Breast epithelium (tissue), 4 donors: ENCODE data around the gene INS. TPM values are rescaled to one million over a fixed set of nuclear protein-coding genes. Genes with fewer than 3 reads are reported as not detected.

Experiments used
- DNase-seq, 2 donors: peaks; one replicate each; pipeline ENCODE4 v3.0.0-alpha.2; 2019; ENCODE audit warnings: low spot score in 2 of 2
- H3K27ac ChIP-seq, 2 donors: fragments of 200-600 bp; sonication (generic) in 1 of 2; one replicate each; pipeline ENCODE4 v1.5.1; 2016 to 2019; ENCODE audit warnings: mild to moderate bottlenecking in 1 of 2
- H3K27me3 ChIP-seq, 2 donors: fragments of 200-600 bp; sonication (generic) in 1 of 2; one replicate each; pipeline versions ENCODE4 v1.5.1 to v1.6.0; 2017 to 2019; ENCODE audit warnings: control low read depth in 1 of 2, mild to moderate bottlenecking in 1 of 2
- H3K36me3 ChIP-seq: fragments of 200-600 bp; one replicate; pipeline ENCODE4 v1.5.1; 2019
- H3K4me1 ChIP-seq, 2 donors: fragments of 200-600 bp; sonication (generic); one replicate each; pipeline ENCODE4 v1.5.1; 2016 to 2019; ENCODE audit warnings: control low read depth in 1 of 2
- H3K4me3 ChIP-seq, 3 donors: fragments of 200-600 bp; sonication (generic); 1 replicate in 2 of 3; 2 replicates in 1 of 3; pipeline ENCODE4 v1.5.1; 2016 to 2019; ENCODE audit warnings: mild to moderate bottlenecking in 3 of 3, moderate library complexity in 2 of 3
- H3K9me3 ChIP-seq, 2 donors: fragments of 200-600 bp; sonication (generic) in 1 of 2; one replicate each; pipeline ENCODE4 v1.5.1; 2016 to 2019; ENCODE audit warnings: control low read depth in 1 of 2
- CTCF ChIP-seq, 3 donors: fragments of 450-650 bp; IDR thresholded peaks; one replicate each; pipeline ENCODE4 v1.5.1; 2016 to 2017; ENCODE audit warnings: antibody characterized with exemption in 3 of 3, mild to moderate bottlenecking in 3 of 3, moderate library complexity in 3 of 3
- POLR2A ChIP-seq: fragments of 450-650 bp; IDR thresholded peaks from one replicate; pipeline ENCODE4 v1.6.1; 2016; ENCODE audit warnings: antibody characterized with exemption, mild to moderate bottlenecking, moderate library complexity
- POLR2AphosphoS5 ChIP-seq, 3 donors: sonication (generic); formaldehyde crosslinking; IDR thresholded peaks; one replicate each; pipeline ENCODE4 v1.6.1; 2017; ENCODE audit warnings: antibody characterized with exemption in 3 of 3
- intact Hi-C: fragments of 100-400 bp; cut with DNase I; formaldehyde crosslinking; loops from one replicate; pipeline ENCODE4 v1.15.1; 2023; ENCODE audit warnings: low total_unique reads
- total RNA-seq, 3 donors: library from RNA; depleted of rRNA; stranded (reverse); fragments of >200 nt; gene quantifications; one replicate each; pipeline ENCODE4 v1.1.0, GENCODE V29; 2016

Gene INS
- total RNA-seq, 3 donors from 2014 or later: not detected

DNA sequence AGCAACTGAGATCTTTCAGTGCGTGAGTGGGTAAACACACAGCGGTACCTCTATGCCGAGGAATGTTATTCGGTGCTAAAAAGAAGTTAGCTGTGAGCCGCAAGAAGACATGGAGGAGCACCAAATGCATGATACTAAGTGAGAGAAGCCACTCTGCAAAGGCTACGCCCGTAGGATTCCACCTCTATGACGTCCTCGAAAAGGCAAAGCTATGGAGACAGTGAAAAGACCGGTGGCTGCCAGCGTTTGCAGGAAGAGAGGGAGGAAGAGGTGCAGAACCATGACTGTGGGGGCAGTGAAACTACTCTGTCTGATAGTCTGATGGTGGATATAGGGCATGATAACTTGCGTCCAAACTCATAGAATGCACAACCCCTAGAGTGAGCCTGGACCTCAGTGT lies 50.5 kb downstream of the INS start:
- H3K27ac ChIP-seq: no peak overlapping the region
- H3K27me3 ChIP-seq: peaks cover 0 to 10% of the 10 kb centered on the region in 2 donors
- no peak for TF ChIP-seq CTCF (IDR thresholded peaks at IDR 0.05)
- TF ChIP-seq POLR2AphosphoS5 (IDR thresholded peaks at IDR 0.05): no peak
- no peak for TF ChIP-seq POLR2A
- DNase-seq: no peak
- intact Hi-C loops: no loop called here
- no peaks in the 10 kb centered on the region for H3K4me1 ChIP-seq
- no peak overlapping the region for H3K4me3 ChIP-seq
- no peaks in the 10 kb centered on the region for H3K36me3 ChIP-seq
- peaks cover 0 to 4% of the 10 kb centered on the region in 2 donors for H3K9me3 ChIP-seq

Other genes starting within 250 kb of the INS start
- 1 to 10 TPM; 3.5 to 8.2 (median 3.6) TPM for gene TNNT3, start 241.5 kb downstream of the INS start, total RNA-seq
- 100 to 1,000 TPM; 109 to 171 (median 112) TPM for gene MRPL23, start 213.9 kb downstream of the INS start, total RNA-seq
- gene H19, start 163.4 kb downstream of the INS start, total RNA-seq: 100 to 1,000 TPM in 1 of 3 donors, 10 to 100 TPM in 2; 37.0 to 209 (median 39.8) TPM
- gene IGF2, start 21.8 kb downstream of the INS start, total RNA-seq: 10 to 100 TPM; 13.6 to 65.7 (median 65.2) TPM
- not detected for gene TH, start 10.6 kb upstream of the INS start, total RNA-seq
- gene ASCL2, start 109.4 kb upstream of the INS start, total RNA-seq: 1 to 10 TPM in 2 of 3 donors, under 1 TPM in 1; 0.96 to 4.8 (median 3.3) TPM
- 1 to 10 TPM in 1 of 3 donors, under 1 TPM in 2; 0.33 to 1.0 (median 0.96) TPM for gene C11orf21, start 140.7 kb upstream of the INS start, total RNA-seq
- gene TSPAN32, start 140.8 kb upstream of the INS start, total RNA-seq: 1 to 10 TPM in 2 of 3 donors, under 1 TPM in 1; 0.33 to 2.4 (median 1.0) TPM
- gene CD81, start 216.1 kb upstream of the INS start, total RNA-seq: 100 to 1,000 TPM; 311 to 770 (median 330) TPM
- gene TSSC4, start 239.5 kb upstream of the INS start, total RNA-seq: 10 to 100 TPM; 36.8 to 44.9 (median 37.2) TPM